CD8-positive, alpha-beta memory T cell (primary cell): ENCODE measurements around the gene TAF3. TPM values are rescaled to one million over a fixed set of nuclear protein-coding genes. Genes with fewer than 3 reads are reported as not detected.
A peak's percentile ranks its signal among the peaks of the same experiment; 100 is the strongest.

Experiments
- CTCF ChIA-PET: fragments of 350-600 bp; sonication (Branson Sonifier 250); formaldehyde crosslinking; loops from one replicate; lab custom pipeline; 2021; ENCODE audit warnings: antibody characterized with exemption; lab: Charles Lee
- POLR2A ChIA-PET: fragments of 350-600 bp; sonication (Branson Sonifier 250); formaldehyde crosslinking; loops from one replicate; lab custom pipeline; 2021; ENCODE audit warnings: antibody characterized with exemption; lab: Charles Lee
- DNase-seq, 5 donors: peaks; one replicate each; pipeline versions ENCODE4 v3.0.0 to v3.0.0-alpha.2; 2020 to 2022; ENCODE audit warnings: mixed read lengths in 1 of 5
- H3K27ac ChIP-seq: one replicate; pipeline ENCODE4 v1.7.0; 2013; ENCODE audit warnings: low read depth, mild to moderate bottlenecking, low read length, moderate library complexity
- H3K27me3 ChIP-seq: 2 replicates; pipeline ENCODE4 v1.7.0; 2013; ENCODE audit warnings: low read length, mild to moderate bottlenecking; ENCODE audit not compliant: insufficient read depth, poor library complexity, severe bottlenecking
- H3K36me3 ChIP-seq: 2 replicates; pipeline ENCODE4 v1.7.0; 2013; ENCODE audit warnings: mild to moderate bottlenecking, low read length, moderate library complexity; ENCODE audit not compliant: insufficient read depth
- H3K4me1 ChIP-seq: 2 replicates; pipeline ENCODE4 v1.7.0; 2013; ENCODE audit warnings: mild to moderate bottlenecking, low read length, moderate library complexity; ENCODE audit not compliant: insufficient read depth
- H3K4me3 ChIP-seq: 2 replicates; pipeline ENCODE4 v1.7.0; 2013; ENCODE audit warnings: mild to moderate bottlenecking, low read length
- H3K9me3 ChIP-seq: 2 replicates; pipeline ENCODE4 v1.7.0; 2013; ENCODE audit warnings: mild to moderate bottlenecking, low read length
- H3K27ac Mint-ChIP-seq, 8 donors: one replicate each; pipeline ENCODE4 v1.8.0; 2020 to 2021; ENCODE audit warnings: mixed read lengths in 8 of 8, mild to moderate bottlenecking in 6 of 8, inconsistent platforms in 3 of 8, moderate library complexity in 3 of 8
- H3K27me3 Mint-ChIP-seq, 2 donors: one replicate each; pipeline ENCODE4 v1.8.0; 2020 to 2021; ENCODE audit warnings: mixed read lengths in 2 of 2, mild to moderate bottlenecking in 1 of 2, moderate library complexity in 1 of 2
- H3K36me3 Mint-ChIP-seq, 3 donors: one replicate each; pipeline ENCODE4 v1.8.0; 2020 to 2021; ENCODE audit warnings: mixed read lengths in 3 of 3, inconsistent platforms in 1 of 3, mild to moderate bottlenecking in 1 of 3
- H3K4me1 Mint-ChIP-seq, 3 donors: one replicate each; pipeline ENCODE4 v1.8.0; 2020 to 2021; ENCODE audit warnings: mixed read lengths in 3 of 3, inconsistent platforms in 1 of 3, mild to moderate bottlenecking in 1 of 3
- H3K4me3 Mint-ChIP-seq, 7 donors: one replicate each; pipeline ENCODE4 v1.8.0; 2020 to 2021; ENCODE audit warnings: mixed read lengths in 7 of 7, mild to moderate bottlenecking in 6 of 7, moderate library complexity in 4 of 7, inconsistent platforms in 2 of 7
- H3K9me3 Mint-ChIP-seq, 5 donors: one replicate each; pipeline ENCODE4 v1.8.0; 2020 to 2022; ENCODE audit warnings: mixed read lengths in 5 of 5, mild to moderate bottlenecking in 3 of 5, moderate library complexity in 2 of 5, inconsistent platforms in 1 of 5
- polyA plus RNA-seq: library from polyadenylated mRNA; unstranded; fragments of 300-500 nt; fragmentation: Illumina TruSeq; gene quantifications from one replicate; pipeline ENCODE4 v1.2.3, GENCODE V29; 2021
- total RNA-seq, 2 experiments: library from RNA; stranded (reverse); gene quantifications; one replicate each; pipeline ENCODE4 v1.2.3, GENCODE V29; 2021

TAF3 gene
- total and polyA plus RNA-seq, 3 experiments from 2014 or later, result 16.9 to 22.6 (median 22.5) TPM

DNA sequence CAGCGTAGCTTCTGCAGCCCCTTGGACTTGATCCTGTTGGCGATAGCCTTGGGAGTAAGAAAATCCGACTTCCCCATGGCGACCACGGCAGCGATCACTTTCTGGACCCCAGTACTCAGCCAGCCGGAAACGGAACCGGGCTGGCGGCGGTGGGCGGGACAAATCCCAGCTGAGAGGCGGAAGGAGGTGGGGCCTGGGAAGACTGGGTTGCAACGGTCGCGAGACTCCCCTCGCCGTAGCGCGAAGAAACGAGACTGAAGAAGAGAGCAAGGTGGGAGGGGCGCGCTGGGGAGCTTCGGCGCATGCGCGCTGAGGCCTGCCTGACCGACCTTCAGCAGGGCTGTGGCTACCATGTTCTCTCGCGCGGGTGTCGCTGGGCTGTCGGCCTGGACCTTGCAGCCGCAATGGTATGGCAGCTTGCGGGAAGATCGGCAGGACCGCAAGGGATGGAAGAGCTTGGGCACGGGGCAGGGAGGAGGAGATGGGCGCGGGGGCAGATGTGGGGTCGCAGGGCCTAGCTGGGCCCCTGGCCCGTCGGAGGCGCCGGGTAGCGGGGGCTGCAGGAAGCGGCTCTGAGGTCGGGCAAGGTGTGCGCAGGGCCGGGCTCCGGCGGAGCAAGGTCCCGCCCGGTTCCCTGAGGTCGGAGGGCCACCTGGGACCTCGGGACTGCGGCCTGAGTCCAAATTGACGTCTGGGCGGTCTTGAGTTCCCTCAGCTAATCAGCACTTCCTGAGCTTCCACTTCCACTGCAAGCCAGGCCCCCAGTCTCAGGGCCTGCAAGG, 30.3 kb upstream of the TAF3 start, which contains the start of the genes ATP5F1C and KIN:
Gene ATP5F1C, plus strand, starts transcription at position 321 of the 782 bp plus-strand sequence. Its CDS starts 31 bp downstream, at position 352.
Gene KIN, minus strand, starts transcription at position 137 of the 782 bp plus-strand sequence. Its CDS starts 60 bp downstream, at position 77.
- DNase-seq, result peak; percentile 97 to 98 (median 97)
- no peaks in the 10 kb centered on the region for H3K27me3 ChIP-seq
- peak within 1 kb of the TSS; percentile 86 for H3K4me3 ChIP-seq
- no peaks in the 10 kb centered on the region for H3K36me3 ChIP-seq
- H3K4me1 ChIP-seq, result peaks cover 47% of the 10 kb centered on the region
- Mint-ChIP-seq H3K27ac (peak within 1 kb of the TSS in 1 of 8 donors; percentile 84), H3K4me3 (no peak within 1 kb of the TSS), H3K36me3 (peaks cover 0 to 38% (median 8%) of the 10 kb centered on the region in 3 donors), H3K4me1 (peaks cover 66 to 70% (median 70%) of the 10 kb centered on the region in 3 donors), H3K27me3 (no peaks in the 10 kb centered on the region), H3K9me3 (no peaks in the 10 kb centered on the region)
- peak within 1 kb of the TSS; percentile 77 for H3K27ac ChIP-seq
- CTCF ChIA-PET, result interaction anchor here (1.1 to 1.9 kb wide), 3 partner anchors 8 to 262 kb away, joined by 3 to 12 read pairs (median 4); partner anchors contain the start of gene TAF3
- H3K9me3 ChIP-seq, result no peaks in the 10 kb centered on the region
- POLR2A ChIA-PET, result interaction anchor here (0.5 to 2.2 kb wide), 4 partner anchors 9 to 1898 kb away, joined by 3 to 39 read pairs (median 4); partner anchors contain the start of genes ANKRD16, FBH1 and TAF3

- no peaks in the 10 kb centered on the region for H3K36me3 ChIP-seq
- H3K4me3 Mint-ChIP-seq, result no peak overlapping the region
- CTCF ChIA-PET, result interaction anchor here (1.9 kb wide), 1 partner anchor 29 kb away, joined by 12 read pairs; the partner anchor contains the start of gene TAF3
- POLR2A ChIA-PET, result interaction anchor here (0.6 to 2.2 kb wide), 3 partner anchors 8 to 1899 kb away, joined by 3 to 39 read pairs (median 4); partner anchors contain the start of genes ANKRD16, FBH1 and TAF3
- peak overlapping the region; percentile 86 for H3K4me3 ChIP-seq
- peak in 2 of 5 donors; percentile 16 to 48 for DNase-seq
- H3K27ac Mint-ChIP-seq, result peak overlapping the region in 1 of 8 donors; percentile 84
- H3K27me3 ChIP-seq, result no peaks in the 10 kb centered on the region
- peaks cover 64 to 70% (median 70%) of the 10 kb centered on the region in 3 donors for H3K4me1 Mint-ChIP-seq
- no peaks in the 10 kb centered on the region for H3K27me3 Mint-ChIP-seq
- H3K4me1 ChIP-seq, result peaks cover 47% of the 10 kb centered on the region
- H3K9me3 Mint-ChIP-seq, result no peaks in the 10 kb centered on the region
- peak overlapping the region; percentile 77 for H3K27ac ChIP-seq
- peaks cover 0 to 36% (median 8%) of the 10 kb centered on the region in 3 donors for H3K36me3 Mint-ChIP-seq
- no peaks in the 10 kb centered on the region for H3K9me3 ChIP-seq
Measured at GRCh38 chr10:7788639-7789286, 29.5 kb upstream of the TAF3 start.

DNA sequence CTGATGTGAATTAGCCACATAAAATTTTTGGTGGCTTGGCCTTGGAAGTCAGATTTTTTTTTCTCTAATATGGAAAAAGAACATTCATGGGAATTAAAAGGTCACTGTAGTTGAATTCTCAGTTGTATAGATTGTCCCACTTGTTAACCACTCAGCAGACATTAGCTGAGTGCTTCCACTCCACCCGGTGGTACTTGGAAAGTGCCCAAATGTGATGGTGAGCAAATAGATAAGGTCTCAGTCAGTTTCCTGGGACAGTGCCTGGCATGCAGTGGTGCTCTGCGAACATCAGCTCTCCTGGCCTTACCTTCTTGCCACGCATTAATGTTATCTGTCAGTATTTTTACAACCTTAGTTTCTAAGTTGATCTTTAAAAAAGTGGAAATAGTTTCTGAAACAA, 28.9 kb upstream of the TAF3 start:
- Histone ChIP-seq H3K36me3 (no peaks in the 10 kb centered on the region), H3K27ac (no peak overlapping the region), H3K4me3 (peak overlapping the region; percentile 86), H3K27me3 (no peaks in the 10 kb centered on the region), H3K4me1 (peaks cover 52% of the 10 kb centered on the region), H3K9me3 (no peaks in the 10 kb centered on the region)
- CTCF ChIA-PET, result no interaction called here
- Mint-ChIP-seq H3K4me1 (peaks cover 66 to 71% (median 70%) of the 10 kb centered on the region in 3 donors), H3K36me3 (peaks cover 0 to 39% (median 8%) of the 10 kb centered on the region in 3 donors), H3K4me3 (no peak overlapping the region), H3K27ac (peak overlapping the region in 2 of 8 donors; percentile 52 to 59), H3K9me3 (no peaks in the 10 kb centered on the region), H3K27me3 (no peaks in the 10 kb centered on the region)
- POLR2A ChIA-PET, result interaction anchor here (0.9 kb wide), 1 partner anchor 28 kb away, joined by 3 read pairs; no protein-coding TSS in a partner anchor
- no peak for DNase-seq

DNA sequence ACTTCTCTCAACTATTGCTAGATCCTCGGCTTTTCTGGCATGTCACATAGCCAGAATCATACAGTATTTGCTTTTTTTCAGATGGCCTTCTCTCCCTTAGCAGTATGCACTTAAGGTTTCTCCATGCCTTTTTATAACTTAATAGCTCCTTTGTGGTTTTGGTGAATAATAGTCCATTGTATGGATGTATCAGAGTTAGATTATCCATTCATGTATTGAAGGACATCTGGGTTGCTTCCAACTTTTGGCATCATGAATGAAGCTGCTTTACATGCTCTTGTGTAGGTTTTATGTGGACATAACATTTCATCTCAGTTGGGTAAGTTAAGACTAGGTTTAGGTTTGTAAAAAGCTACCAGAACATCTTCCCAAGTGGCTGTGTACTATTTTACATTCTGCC, 25.8 kb upstream of the TAF3 start:
- Mint-ChIP-seq H3K4me1 (peaks cover 73 to 86% (median 84%) of the 10 kb centered on the region in 3 donors), H3K36me3 (peaks cover 6 to 55% (median 18%) of the 10 kb centered on the region in 3 donors), H3K27me3 (no peaks in the 10 kb centered on the region), H3K27ac (peak overlapping the region in 4 of 8 donors; percentile 11 to 59 (median 47)), H3K4me3 (peak overlapping the region in 3 of 7 donors; percentile 6 to 78 (median 24)), H3K9me3 (no peaks in the 10 kb centered on the region)
- H3K4me3 ChIP-seq, result no peak overlapping the region
- no peak for DNase-seq
- H3K27me3 ChIP-seq, result no peaks in the 10 kb centered on the region
- no peaks in the 10 kb centered on the region for H3K9me3 ChIP-seq
- H3K4me1 ChIP-seq, result peaks cover 46% of the 10 kb centered on the region
- ChIA-PET POLR2A (interaction anchor here (0.5 to 1.4 kb wide), 2 partner anchors 15 to 26 kb away, joined by 4 to 6 read pairs; partner anchors contain the start of gene TAF3), CTCF (interaction anchor here (1.1 kb wide), 1 partner anchor 26 kb away, joined by 3 read pairs; the partner anchor contains the start of gene TAF3)
- H3K36me3 ChIP-seq, result peaks cover 8% of the 10 kb centered on the region
- H3K27ac ChIP-seq, result no peak overlapping the region

DNA sequence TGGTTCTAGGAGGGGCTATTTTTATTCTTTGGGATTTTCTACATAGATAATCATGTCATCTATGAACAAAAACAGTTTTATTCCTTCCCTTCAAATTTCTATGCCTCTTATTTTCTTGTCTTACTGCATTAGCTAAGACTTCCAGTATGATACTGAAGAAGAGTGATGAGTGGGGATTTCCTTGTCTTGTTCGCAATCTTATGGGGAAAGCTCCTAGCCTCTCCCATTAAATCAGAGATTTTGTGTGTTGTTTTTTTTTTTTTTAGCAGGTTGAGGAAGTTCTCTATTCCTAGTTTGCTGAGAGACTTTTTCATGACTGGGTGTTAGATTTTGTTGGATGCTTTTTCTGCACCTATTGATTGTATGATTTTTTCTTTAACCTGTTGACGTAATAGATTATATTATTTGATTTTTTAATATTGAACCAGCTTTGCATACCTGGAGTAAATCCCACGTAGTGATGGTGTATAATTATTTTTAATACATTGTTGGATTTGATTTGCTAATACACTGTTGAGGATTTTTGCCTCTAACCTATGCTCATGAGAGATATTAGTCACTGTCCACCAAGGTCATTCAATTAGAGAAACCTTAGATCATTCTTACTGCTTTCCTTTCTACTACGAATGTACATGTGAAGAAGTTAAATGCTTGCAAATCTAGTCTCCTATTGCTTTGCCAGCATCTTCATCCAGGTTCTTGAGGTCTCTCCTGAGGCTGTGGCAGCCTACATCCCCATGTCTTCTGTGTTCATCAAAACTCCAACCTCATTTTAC, 23.9 kb upstream of the TAF3 start:
- H3K36me3 ChIP-seq, result peaks cover 14% of the 10 kb centered on the region
- peak overlapping the region in 6 of 8 donors; percentile 10 to 64 (median 29) for H3K27ac Mint-ChIP-seq
- POLR2A ChIA-PET, result no interaction called here
- CTCF ChIA-PET, result no interaction called here
- H3K9me3 ChIP-seq, result no peaks in the 10 kb centered on the region
- no peak overlapping the region for H3K4me3 ChIP-seq
- H3K27me3 ChIP-seq, result no peaks in the 10 kb centered on the region
- no peaks in the 10 kb centered on the region for H3K9me3 Mint-ChIP-seq
- H3K27ac ChIP-seq, result no peak overlapping the region
- H3K4me1 ChIP-seq, result peaks cover 36% of the 10 kb centered on the region
- H3K4me3 Mint-ChIP-seq, result peak overlapping the region in 1 of 7 donors; percentile 13
- no peaks in the 10 kb centered on the region for H3K27me3 Mint-ChIP-seq
- peaks cover 6 to 67% (median 18%) of the 10 kb centered on the region in 3 donors for H3K36me3 Mint-ChIP-seq
- peaks cover 63 to 76% (median 74%) of the 10 kb centered on the region in 3 donors for H3K4me1 Mint-ChIP-seq
- DNase-seq, result no peak

DNA sequence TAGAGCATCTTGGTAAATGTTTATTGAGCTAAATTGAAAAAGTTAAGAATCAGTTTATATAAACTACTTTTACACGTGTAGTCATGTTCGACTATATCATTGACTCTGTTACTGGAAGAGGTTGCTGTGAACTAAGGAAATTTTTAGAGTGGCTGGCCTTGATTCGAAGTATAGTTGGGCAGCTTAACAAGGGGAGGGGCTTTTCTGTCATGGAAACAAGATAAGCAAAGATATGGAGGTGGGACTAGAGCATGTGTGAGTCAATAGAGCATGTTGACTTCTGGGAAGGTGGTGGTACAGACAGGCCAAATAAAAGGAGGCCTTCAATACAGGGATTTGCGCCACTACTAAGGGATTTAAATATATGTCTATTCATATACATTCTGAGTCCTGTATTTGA, 22.7 kb upstream of the TAF3 start:
- peaks cover 25% of the 10 kb centered on the region for H3K4me1 ChIP-seq
- no peaks in the 10 kb centered on the region for H3K27me3 ChIP-seq
- ChIA-PET POLR2A (no interaction called here), CTCF (interaction anchor here (1.8 kb wide), 1 partner anchor 8 kb away, joined by 4 read pairs; the partner anchor contains the start of genes ATP5F1C and KIN)
- no peaks in the 10 kb centered on the region for H3K9me3 ChIP-seq
- no peak for DNase-seq
- H3K4me3 ChIP-seq, result no peak overlapping the region
- H3K36me3 ChIP-seq, result peaks cover 21% of the 10 kb centered on the region
- Mint-ChIP-seq H3K4me3 (peak overlapping the region in 1 of 7 donors; percentile 21), H3K4me1 (peaks cover 55 to 65% (median 62%) of the 10 kb centered on the region in 3 donors), H3K27ac (peak overlapping the region in 3 of 8 donors; percentile 0 to 31 (median 4)), H3K27me3 (no peaks in the 10 kb centered on the region), H3K36me3 (peaks cover 6 to 73% (median 20%) of the 10 kb centered on the region in 3 donors), H3K9me3 (no peaks in the 10 kb centered on the region)
- H3K27ac ChIP-seq, result no peak overlapping the region

- Histone ChIP-seq H3K9me3 (no peaks in the 10 kb centered on the region), H3K4me3 (no peak overlapping the region), H3K36me3 (peaks cover 40% of the 10 kb centered on the region), H3K4me1 (peaks cover 10% of the 10 kb centered on the region), H3K27ac (no peak overlapping the region), H3K27me3 (no peaks in the 10 kb centered on the region)
- H3K36me3 Mint-ChIP-seq, result peaks cover 6 to 76% (median 22%) of the 10 kb centered on the region in 3 donors
- no peaks in the 10 kb centered on the region for H3K9me3 Mint-ChIP-seq
- DNase-seq, result no peak
- peaks cover 39 to 45% (median 42%) of the 10 kb centered on the region in 3 donors for H3K4me1 Mint-ChIP-seq
- peak overlapping the region in 1 of 8 donors; percentile 33 for H3K27ac Mint-ChIP-seq
- no peak overlapping the region for H3K4me3 Mint-ChIP-seq
- ChIA-PET POLR2A (interaction anchor here (1.3 kb wide), 1 partner anchor 9 kb away, joined by 3 read pairs; the partner anchor contains the start of gene ATP5F1C), CTCF (interaction anchor here (1.8 kb wide), 1 partner anchor 10 kb away, joined by 4 read pairs; the partner anchor contains the start of genes ATP5F1C and KIN)
- no peaks in the 10 kb centered on the region for H3K27me3 Mint-ChIP-seq
Measured at GRCh38 chr10:7797582-7797981, 20.7 kb upstream of the TAF3 start.
